Esophagus squamous epithelium (tissue), 5 donors: Measurements from ENCODE around the gene ASPRV1. TPM values are rescaled to one million over a fixed set of nuclear protein-coding genes. Genes with fewer than 3 reads are reported as not detected.
A peak's percentile ranks its signal among the peaks of the same experiment; 100 is the strongest.
"Not testable (repeated sequence)": the region's sequence is repeated elsewhere in the genome, so short reads cannot be mapped to it uniquely, and the experiment has no call there.

Experiments used
- DNase-seq: peaks from one replicate; lab custom pipeline; 2025; lab: John Stamatoyannopoulos, UW
- H3K27ac ChIP-seq, 4 donors: fragments of 200-600 bp; sonication (generic); one replicate each; pipeline ENCODE4 v1.5.1; 2016 to 2019; ENCODE audit warnings: mild to moderate bottlenecking in 1 of 4
- H3K27me3 ChIP-seq, 4 donors: fragments of 200-600 bp; sonication (generic); 1 replicate in 3 of 4; 2 replicates in 1 of 4; pipeline versions ENCODE4 v1.5.1 to v1.6.0; 2017 to 2021; ENCODE audit warnings: antibody characterized with exemption in 1 of 4
- H3K36me3 ChIP-seq, 3 donors: fragments of 200-600 bp; sonication (generic); one replicate each; pipeline ENCODE4 v1.5.1; 2016 to 2019
- H3K4me1 ChIP-seq, 3 donors: fragments of 200-600 bp; sonication (generic); one replicate each; pipeline ENCODE4 v1.5.1; 2017 to 2019
- H3K4me3 ChIP-seq, 4 donors: fragments of 200-600 bp; sonication (generic); 1 replicate in 3 of 4; 2 replicates in 1 of 4; pipeline ENCODE4 v1.5.1; 2016 to 2019; ENCODE audit warnings: mild to moderate bottlenecking in 2 of 4, moderate library complexity in 1 of 4
- H3K9me3 ChIP-seq, 3 donors: fragments of 200-600 bp; sonication (generic); one replicate each; pipeline ENCODE4 v1.5.1; 2016 to 2019
- CTCF ChIP-seq, 6 experiments: fragments of 450-650 bp in 4 of 6; fragments of 200-600 bp in 2 of 6; sonication (generic) in 2 of 6; IDR thresholded peaks; one replicate each; pipeline ENCODE4 v1.5.1; 2016 to 2019; ENCODE audit warnings: antibody characterized with exemption in 6 of 6, mild to moderate bottlenecking in 4 of 6, moderate library complexity in 4 of 6
- POLR2A ChIP-seq, 4 donors: fragments of 450-650 bp; IDR thresholded peaks; one replicate each; pipeline ENCODE4 v1.6.1; 2017; ENCODE audit warnings: antibody characterized with exemption in 4 of 4, mild to moderate bottlenecking in 4 of 4, moderate library complexity in 3 of 4
- WGBS, 2 donors: methylation state at CpG; one replicate each; pipeline ENCODE4 v1.1.5; 2018; 5-methylcytosine and 5-hydroxymethylcytosine counted together
- intact Hi-C: fragments of 100-400 bp; cut with DNase I; formaldehyde crosslinking; loops from one replicate; pipeline ENCODE4 v1.15.0; 2022
- total RNA-seq, 4 donors: library from RNA; depleted of rRNA; stranded (reverse); fragments of >200 nt; gene quantifications; one replicate each; pipeline ENCODE4 v1.1.0, GENCODE V29; 2016
- donor health status: DM: yes; HTN: yes; CAD: no.

Gene ASPRV1
- total RNA-seq, 4 donors from 2014 or later = 0.18 to 1.5 (median 0.34) TPM

- no peak for DNase-seq
- H3K4me3 ChIP-seq = no peak overlapping the region
- intact Hi-C loops = no loop called here
These were observed 45.0 kb upstream of the ASPRV1 start for GRCh38 chr2:70006447-70006784.

DNA sequence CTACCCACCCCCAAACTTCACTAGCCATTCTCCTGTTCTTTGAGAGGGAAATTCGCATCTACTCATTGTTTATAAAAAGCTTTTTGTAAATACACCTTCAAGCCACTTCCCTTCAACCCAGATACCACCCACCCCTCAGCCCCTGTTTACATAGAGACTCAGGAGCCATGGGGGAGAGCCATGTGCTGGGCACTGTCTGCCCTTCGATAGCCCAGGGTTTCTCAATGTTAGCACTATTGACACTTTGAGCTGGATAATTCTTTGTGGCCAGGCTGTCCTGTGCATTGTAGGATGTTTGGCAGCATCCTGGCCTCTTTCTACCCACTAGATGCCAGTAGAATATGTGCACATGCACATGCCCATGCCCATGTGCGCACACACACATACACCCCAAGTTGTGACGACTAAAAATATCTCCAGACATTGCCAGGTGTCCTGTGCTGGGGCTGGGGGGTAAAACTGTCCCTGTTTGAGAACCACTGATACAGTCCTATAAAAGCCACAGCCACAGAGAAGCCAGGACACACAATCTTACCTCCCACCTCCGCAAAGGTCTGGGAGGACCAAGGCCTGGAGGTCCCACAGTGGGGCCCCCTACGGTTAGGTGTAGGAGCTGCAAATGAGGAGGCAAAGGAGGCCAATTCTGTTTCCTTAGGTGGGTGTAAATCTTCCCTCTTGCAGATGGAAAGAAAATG, 44.5 kb upstream of the ASPRV1 start:
- no peak for DNase-seq
- Histone ChIP-seq H3K36me3 (no peaks in the 10 kb centered on the region), H3K9me3 (no peaks in the 10 kb centered on the region), H3K4me3 (no peak overlapping the region), H3K27ac (no peak overlapping the region), H3K27me3 (no peaks in the 10 kb centered on the region), H3K4me1 (peaks cover 0 to 13% (median 0%) of the 10 kb centered on the region in 3 donors)
- WGBS, 2 donors = 84 to 95% methylated on average over 4 to 6 of the region's 6 CpGs
- intact Hi-C loops = no loop called here
- TF ChIP-seq POLR2A (IDR thresholded peaks at IDR 0.05) = no peak

More at GRCh38 chr2:70006447-70006784, 45.0 kb upstream of the ASPRV1 start:
- Histone ChIP-seq H3K27ac (no peak overlapping the region), H3K9me3 (no peaks in the 10 kb centered on the region), H3K36me3 (no peaks in the 10 kb centered on the region), H3K27me3 (no peaks in the 10 kb centered on the region), H3K4me1 (peaks cover 0 to 19% (median 0%) of the 10 kb centered on the region in 3 donors)
- TF ChIP-seq POLR2A (IDR thresholded peaks at IDR 0.05) = no peak
- no peak for TF ChIP-seq CTCF (IDR thresholded peaks at IDR 0.05)
- 86% methylated on average over 1 of the region's 1 CpG; no CpG with 5 or more reads in 1 of the 2 donors for WGBS, 2 donors

- no peak for DNase-seq
- WGBS, 2 donors = 90 to 93% methylated on average over 2 of the region's 2 CpGs
- Histone ChIP-seq H3K27ac (no peak overlapping the region), H3K9me3 (no peaks in the 10 kb centered on the region), H3K36me3 (no peaks in the 10 kb centered on the region), H3K4me1 (peaks cover 0 to 7% (median 0%) of the 10 kb centered on the region in 3 donors), H3K27me3 (no peaks in the 10 kb centered on the region), H3K4me3 (no peak overlapping the region)
- intact Hi-C loops = no loop called here
- TF ChIP-seq POLR2A (IDR thresholded peaks at IDR 0.05) = no peak
- TF ChIP-seq CTCF (IDR thresholded peaks at IDR 0.05) = no peak
These were observed 43.8 kb upstream of the ASPRV1 start for GRCh38 chr2:70005216-70005615.

DNA sequence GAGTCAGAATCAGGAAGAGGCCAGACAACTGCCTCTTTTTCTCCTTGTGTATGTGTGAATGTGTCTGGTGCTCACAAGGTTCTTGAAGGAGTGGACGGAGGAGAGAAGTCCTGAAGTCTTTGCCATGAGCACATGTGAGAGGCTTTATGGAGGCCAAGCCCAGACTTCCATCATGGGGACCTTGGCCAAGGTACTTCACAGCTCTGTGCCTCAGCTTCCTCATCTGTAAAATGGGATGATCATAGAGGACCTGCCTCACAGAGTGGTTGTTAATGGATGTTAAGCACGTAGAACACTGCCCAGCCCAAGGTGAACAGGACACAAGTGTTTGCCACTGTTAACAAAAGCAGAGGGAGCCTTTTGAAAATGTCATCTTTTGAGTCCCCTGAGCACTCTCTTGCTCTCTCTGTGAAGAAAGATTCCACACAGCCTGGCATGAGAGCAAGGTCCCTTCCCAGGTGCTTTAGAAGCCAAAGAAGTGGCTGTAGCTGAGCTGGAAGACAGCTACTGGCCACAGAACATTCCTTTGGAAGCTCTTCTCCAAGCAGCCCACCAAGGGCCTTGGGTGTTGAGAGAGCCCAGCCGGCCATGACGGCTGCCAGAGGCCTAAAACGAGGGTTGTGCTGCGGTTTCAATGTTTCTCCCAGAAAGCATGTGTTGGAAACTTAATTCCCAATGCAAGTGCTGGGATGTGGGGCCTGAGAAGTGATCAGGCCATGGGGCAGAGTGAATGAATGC, 41.8 kb upstream of the ASPRV1 start:
- Histone ChIP-seq H3K36me3 (no peaks in the 10 kb centered on the region), H3K27ac (no peak overlapping the region), H3K4me1 (peaks cover 0 to 14% (median 0%) of the 10 kb centered on the region in 3 donors), H3K4me3 (no peak overlapping the region), H3K9me3 (no peaks in the 10 kb centered on the region), H3K27me3 (no peaks in the 10 kb centered on the region)
- 89% methylated on average over 6 of the region's 6 CpGs for WGBS, 2 donors
- intact Hi-C loops = no loop called here
- TF ChIP-seq POLR2A (IDR thresholded peaks at IDR 0.05) = no peak
- no peak for TF ChIP-seq CTCF (IDR thresholded peaks at IDR 0.05)
- no peak for DNase-seq

DNA sequence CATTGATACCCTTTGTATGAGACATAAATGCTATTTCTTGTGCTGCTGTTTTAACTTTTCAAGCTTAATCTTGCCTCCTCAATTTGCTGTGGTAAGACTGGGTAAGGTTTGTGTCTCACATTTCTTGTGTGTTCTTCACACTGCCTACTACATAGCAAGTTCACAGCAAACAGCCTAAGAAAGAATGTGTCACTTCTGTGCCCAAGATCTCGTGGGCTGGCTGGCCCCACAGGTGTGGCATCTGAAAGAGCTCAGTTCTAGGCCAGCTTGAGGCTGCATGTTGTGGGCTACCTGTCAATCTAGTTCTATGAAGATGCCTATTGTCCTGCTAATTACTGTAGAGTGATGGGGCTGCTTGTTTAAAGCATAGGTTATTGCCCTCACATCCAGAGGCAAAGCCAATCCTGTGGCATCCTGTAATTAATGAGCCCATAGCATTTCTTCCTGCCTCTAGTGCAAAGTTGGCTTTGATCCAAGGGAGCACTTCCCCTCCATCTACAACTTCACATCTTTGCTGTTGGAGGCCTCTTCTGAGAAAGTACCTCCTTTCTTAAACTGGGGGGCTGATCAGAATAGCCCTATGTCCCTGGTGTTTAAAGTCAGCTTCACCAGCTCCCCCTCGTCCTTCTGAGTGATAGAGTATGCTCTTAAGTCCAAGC, 40.9 kb upstream of the ASPRV1 start:
- Histone ChIP-seq H3K27ac (peak overlapping the region in 2 of 4 donors; percentile 55 to 64), H3K4me1 (peaks cover 0 to 23% (median 0%) of the 10 kb centered on the region in 3 donors), H3K9me3 (no peaks in the 10 kb centered on the region), H3K4me3 (no peak overlapping the region), H3K27me3 (no peaks in the 10 kb centered on the region), H3K36me3 (no peaks in the 10 kb centered on the region)
- intact Hi-C loops = no loop called here
- TF ChIP-seq CTCF (IDR thresholded peaks at IDR 0.05) = no peak
- TF ChIP-seq POLR2A (IDR thresholded peaks at IDR 0.05) = no peak
- no peak for DNase-seq
- 57 to 59% methylated on average over 2 of the region's 2 CpGs for WGBS, 2 donors

GRCh38 chr2:70000529-70000928, 39.1 kb upstream of the ASPRV1 start:
- intact Hi-C loops, H3K4me3 ChIP-seq, H3K9me3 ChIP-seq, H3K27me3 ChIP-seq, DNase-seq: not testable (repeated sequence)
- WGBS, 2 donors = 88 to 92% methylated on average over 5 to 6 of the region's 6 CpGs
- Histone ChIP-seq H3K4me1 (peaks cover 0 to 32% (median 0%) of the 10 kb centered on the region in 3 donors), H3K36me3 (peaks cover 0 to 11% (median 0%) of the 10 kb centered on the region in 3 donors), H3K27ac (peak overlapping the region in 1 of 4 donors; percentile 80)
